HCT116 (cell line): ENCODE data around the gene WDR45B. TPM values are rescaled to one million over a fixed set of nuclear protein-coding genes. Genes with fewer than 3 reads are reported as not detected.

Source experiments
- ATAC-seq: fragments of 200-7000 bp; cut with Tn5 transposase; 2 replicates; pipeline ENCODE4 v1.9.1; 2020; ENCODE audit warnings: mild to moderate bottlenecking, moderate library complexity
- BruUV-seq: library from RNA; stranded (reverse); fragments of 400-500 nt; replicated peaks from 2 replicates; lab custom pipeline; 2021; lab: Mats Ljungman, UMichigan
- CTCF ChIA-PET: fragments of 300-600 bp; sonication (Branson Sonifier 250); formaldehyde crosslinking; loops from one replicate; lab custom pipeline; 2021; ENCODE audit warnings: antibody characterized with exemption; lab: Charles Lee
- POLR2A ChIA-PET: fragments of 300-600, 350-600 bp; sonication (Branson Sonifier 250); formaldehyde crosslinking; loops from one replicate; lab custom pipeline; 2021; ENCODE audit warnings: antibody characterized with exemption; lab: Charles Lee
- RAD21 ChIA-PET, 2 experiments: fragments of 300-600 bp; sonication (Branson Sonifier 250); formaldehyde crosslinking; loops; one replicate each; lab custom pipeline; 2023; ENCODE audit warnings: low total read pairs in 2 of 2; ENCODE audit not compliant: uncharacterized antibody in 2 of 2, unreplicated experiment in 2 of 2, low non-redundant PET in 1 of 2; lab: Charles Lee
- DNase-seq: peaks from one replicate; pipeline ENCODE4 v3.0.0-alpha.2; 2010; ENCODE audit warnings: low read depth, low spot score
- H2AFZ ChIP-seq: fragments of 200-600 bp; shearing (Covaris generic), sonication (generic); 2 replicates; pipeline ENCODE4 v1.6.1; 2017; ENCODE audit warnings: low read depth, mixed run types, mixed read lengths, antibody characterized with exemption, low read length; ENCODE audit not compliant: poor library complexity, severe bottlenecking
- H3K27ac ChIP-seq: 2 replicates; pipeline ENCODE4 v1.5.1; 2012; ENCODE audit warnings: low read depth, low read length
- H3K27me3 ChIP-seq: fragments of 200-600 bp; sonication (generic); 2 replicates; pipeline ENCODE4 v1.6.1; 2016; ENCODE audit warnings: mixed run types, low read length, mixed read lengths; ENCODE audit not compliant: insufficient read depth
- H3K36me3 ChIP-seq, 2 experiments: fragments of 200-500 bp in 1 of 2; fragments of 200-600 bp in 1 of 2; sonication (Bioruptor generic) in 1 of 2; sonication (generic) in 1 of 2; 2 replicates each; pipeline versions ENCODE4 v1.5.1 to v1.6.1; 2014 to 2016; ENCODE audit warnings: low read length in 2 of 2, inconsistent platforms in 1 of 2, mixed read lengths in 1 of 2, mixed run types in 1 of 2; ENCODE audit not compliant: insufficient read depth in 2 of 2, control insufficient read depth in 1 of 2
- H3K4me1 ChIP-seq, 2 experiments: fragments of 200-600 bp in 1 of 2; sonication (generic) in 1 of 2; 2 replicates each; pipeline versions ENCODE4 v1.5.1 to v1.6.1; 2012 to 2017; ENCODE audit warnings: low read length in 2 of 2, inconsistent platforms in 1 of 2, mild to moderate bottlenecking in 1 of 2, mixed read lengths in 1 of 2, mixed run types in 1 of 2, moderate library complexity in 1 of 2; ENCODE audit not compliant: insufficient read depth in 2 of 2, control insufficient read depth in 1 of 2
- H3K4me2 ChIP-seq: fragments of 200-600 bp; sonication (generic); 2 replicates; pipeline ENCODE4 v1.6.1; 2017; ENCODE audit warnings: mixed run types, low read length, mixed read lengths
- H3K4me3 ChIP-seq, 2 experiments: fragments of 200-600 bp in 1 of 2; sonication (generic) in 1 of 2; replicated peaks in 1 of 2; 2 replicates each; pipeline ENCODE4 v1.5.1; 2011 to 2016; ENCODE audit warnings: low read length in 2 of 2, control low read depth in 1 of 2, low read depth in 1 of 2, mild to moderate bottlenecking in 1 of 2, mixed read lengths in 1 of 2, mixed run types in 1 of 2
- H3K79me2 ChIP-seq: fragments of 200-600 bp; sonication (generic); 2 replicates; pipeline ENCODE4 v1.6.1; 2017; ENCODE audit warnings: mild to moderate bottlenecking, mixed run types, low read length, moderate library complexity, mixed read lengths; ENCODE audit not compliant: insufficient read depth
- H3K9ac ChIP-seq: fragments of 200-600 bp; sonication (generic); 2 replicates; pipeline ENCODE4 v1.6.1; 2016; ENCODE audit warnings: low read length, mixed read lengths
- H3K9me2 ChIP-seq: fragments of 200-600 bp; sonication (generic), shearing (Covaris generic); 2 replicates; pipeline ENCODE4 v1.6.1; 2017; ENCODE audit warnings: mixed run types, mild to moderate bottlenecking, moderate library complexity; ENCODE audit not compliant: insufficient read depth
- H3K9me3 ChIP-seq, 2 experiments: fragments of 200-500 bp in 1 of 2; fragments of 200-600 bp in 1 of 2; sonication (Bioruptor generic) in 1 of 2; sonication (generic) in 1 of 2; 2 replicates each; pipeline ENCODE4 v1.6.1; 2014 to 2017; ENCODE audit warnings: low read length in 2 of 2, mixed read lengths in 2 of 2, inconsistent platforms in 1 of 2, low read depth in 1 of 2, mild to moderate bottlenecking in 1 of 2, mixed run types in 1 of 2, moderate library complexity in 1 of 2; ENCODE audit not compliant: control insufficient read depth in 1 of 2, insufficient read depth in 1 of 2
- H4K20me1 ChIP-seq: fragments of 200-600 bp; sonication (generic), shearing (Covaris generic); 2 replicates; pipeline ENCODE4 v1.6.1; 2017; ENCODE audit warnings: mixed run types, mild to moderate bottlenecking, moderate library complexity; ENCODE audit not compliant: insufficient read depth
- ELF1 ChIP-seq: IDR thresholded peaks from 2 replicates; pipeline ENCODE4 v1.6.1; 2012; ENCODE audit warnings: low read depth, borderline replicate concordance
- EZH2 ChIP-seq: fragments of 200-600 bp; sonication (generic); IDR thresholded peaks from 2 replicates; pipeline ENCODE4 v1.6.1; 2017; ENCODE audit warnings: antibody characterized with exemption, mixed run types
- EZH2phosphoT487 ChIP-seq: fragments of 200-600 bp; IDR thresholded peaks from 2 replicates; pipeline ENCODE4 v1.6.1; 2018; ENCODE audit warnings: antibody characterized with exemption, borderline replicate concordance
- FOSL1 ChIP-seq: IDR thresholded peaks from 2 replicates; pipeline ENCODE4 v1.6.1; 2012; ENCODE audit warnings: low read depth
- JUND ChIP-seq: IDR thresholded peaks from 2 replicates; pipeline ENCODE4 v1.6.1; 2012
- RAD21 ChIP-seq: IDR thresholded peaks from 2 replicates; pipeline ENCODE4 v1.6.1; 2012; ENCODE audit warnings: low read depth, mild to moderate bottlenecking
- SP1 ChIP-seq: IDR thresholded peaks from 2 replicates; pipeline ENCODE4 v1.6.1; 2012; ENCODE audit warnings: low read depth
- SRF ChIP-seq: IDR thresholded peaks from 2 replicates; pipeline ENCODE4 v1.6.1; 2012; ENCODE audit warnings: low read depth
- ZFX ChIP-seq: fragments of 450-650 bp; IDR thresholded peaks from 2 replicates; pipeline ENCODE4 v1.6.1; 2017
- intact Hi-C: fragments of 100-400 bp; cut with micrococcal nuclease; formaldehyde crosslinking; loops from 2 replicates; pipeline ENCODE4 v1.10.0; 2022
- total RNA-seq: library from RNA; stranded (reverse); gene quantifications from one replicate; pipeline ENCODE4 v1.2.1, GENCODE V29; 2021; ENCODE audit not compliant: unreplicated experiment
- TF ChIP-seq, protein P1 (sequence below): IDR thresholded peaks from 2 replicates; pipeline ENCODE4 v1.6.1; 2012; ENCODE audit warnings: low read depth
- TF ChIP-seq, protein P2 (sequence below): IDR thresholded peaks from 2 replicates; pipeline ENCODE4 v1.6.1; 2012
- TF ChIP-seq, protein P3 (sequence below): IDR thresholded peaks from 2 replicates; pipeline ENCODE4 v1.6.1; 2011; ENCODE audit warnings: mild to moderate bottlenecking, low read length, moderate library complexity; ENCODE audit not compliant: insufficient replicate concordance; ENCODE audit errors: extremely low read depth
- TF ChIP-seq, protein P4 (sequence below): IDR thresholded peaks from 2 replicates; pipeline ENCODE4 v1.6.1; 2012

The WDR45B gene
- total RNA-seq, 1 experiment from 2014 or later = 117 TPM

DNA sequence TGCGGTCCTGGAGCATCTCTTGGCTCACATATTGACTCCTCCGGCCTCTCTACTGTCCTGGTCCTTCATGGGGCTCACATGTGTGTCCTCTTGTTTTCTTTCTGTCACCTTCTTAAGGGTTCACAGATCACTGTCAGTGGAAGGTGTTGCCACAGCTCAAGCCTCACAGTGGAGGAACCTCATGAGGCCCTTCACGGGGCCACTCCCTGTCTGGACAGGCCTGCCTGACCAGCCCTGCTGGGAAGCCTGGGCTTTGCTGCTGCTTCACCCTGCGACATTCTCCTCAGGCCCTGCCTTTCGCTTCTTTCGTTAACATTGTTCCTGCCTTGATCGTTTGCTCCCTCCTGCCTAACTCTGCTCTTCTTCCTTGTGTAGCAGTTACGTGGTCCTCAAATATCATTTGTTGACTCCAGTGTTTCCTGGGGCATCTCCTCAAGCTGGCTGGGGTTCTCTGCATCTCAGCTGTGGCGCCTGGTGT lies 55.9 kb downstream of the WDR45B start:
- TF ChIP-seq, protein P1, sequence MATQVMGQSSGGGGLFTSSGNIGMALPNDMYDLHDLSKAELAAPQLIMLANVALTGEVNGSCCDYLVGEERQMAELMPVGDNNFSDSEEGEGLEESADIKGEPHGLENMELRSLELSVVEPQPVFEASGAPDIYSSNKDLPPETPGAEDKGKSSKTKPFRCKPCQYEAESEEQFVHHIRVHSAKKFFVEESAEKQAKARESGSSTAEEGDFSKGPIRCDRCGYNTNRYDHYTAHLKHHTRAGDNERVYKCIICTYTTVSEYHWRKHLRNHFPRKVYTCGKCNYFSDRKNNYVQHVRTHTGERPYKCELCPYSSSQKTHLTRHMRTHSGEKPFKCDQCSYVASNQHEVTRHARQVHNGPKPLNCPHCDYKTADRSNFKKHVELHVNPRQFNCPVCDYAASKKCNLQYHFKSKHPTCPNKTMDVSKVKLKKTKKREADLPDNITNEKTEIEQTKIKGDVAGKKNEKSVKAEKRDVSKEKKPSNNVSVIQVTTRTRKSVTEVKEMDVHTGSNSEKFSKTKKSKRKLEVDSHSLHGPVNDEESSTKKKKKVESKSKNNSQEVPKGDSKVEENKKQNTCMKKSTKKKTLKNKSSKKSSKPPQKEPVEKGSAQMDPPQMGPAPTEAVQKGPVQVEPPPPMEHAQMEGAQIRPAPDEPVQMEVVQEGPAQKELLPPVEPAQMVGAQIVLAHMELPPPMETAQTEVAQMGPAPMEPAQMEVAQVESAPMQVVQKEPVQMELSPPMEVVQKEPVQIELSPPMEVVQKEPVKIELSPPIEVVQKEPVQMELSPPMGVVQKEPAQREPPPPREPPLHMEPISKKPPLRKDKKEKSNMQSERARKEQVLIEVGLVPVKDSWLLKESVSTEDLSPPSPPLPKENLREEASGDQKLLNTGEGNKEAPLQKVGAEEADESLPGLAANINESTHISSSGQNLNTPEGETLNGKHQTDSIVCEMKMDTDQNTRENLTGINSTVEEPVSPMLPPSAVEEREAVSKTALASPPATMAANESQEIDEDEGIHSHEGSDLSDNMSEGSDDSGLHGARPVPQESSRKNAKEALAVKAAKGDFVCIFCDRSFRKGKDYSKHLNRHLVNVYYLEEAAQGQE = no peak
- TF ChIP-seq, all 23 proteins: peak for 0
- peaks cover 14 to 44% of the 10 kb centered on the region in 2 experiments for H3K4me1 ChIP-seq
- H3K79me2 ChIP-seq = peaks cover 49% of the 10 kb centered on the region
- no peak overlapping the region for H2AFZ ChIP-seq
- intact Hi-C loops = loop anchor here (2.0 kb wide), 1 partner anchor 254 kb away; no protein-coding TSS in a partner anchor
- H3K36me3 ChIP-seq = peaks cover 34 to 39% of the 10 kb centered on the region in 2 experiments; a peak in 3 of 4 replicates
- H3K9ac ChIP-seq = peak overlapping the region; percentile 0; the same call in 1 of the 2 replicates
- H3K9me2 ChIP-seq = no peaks in the 10 kb centered on the region
- BruUV-seq = no TSS peak
- no peaks in the 10 kb centered on the region for H3K9me3 ChIP-seq
- H4K20me1 ChIP-seq = peaks cover 7% of the 10 kb centered on the region; the same call in 1 of the 2 replicates
- H3K27me3 ChIP-seq = no peaks in the 10 kb centered on the region
- peak overlapping the region; percentile 99 for H3K4me2 ChIP-seq
- DNase-seq (no peak), ATAC-seq (no peak)
- ChIA-PET POLR2A (no interaction called here), RAD21 (no interaction called here), CTCF (no interaction called here)
- H3K4me3 ChIP-seq = no peak overlapping the region
- peak overlapping the region; percentile 98 for H3K27ac ChIP-seq

DNA sequence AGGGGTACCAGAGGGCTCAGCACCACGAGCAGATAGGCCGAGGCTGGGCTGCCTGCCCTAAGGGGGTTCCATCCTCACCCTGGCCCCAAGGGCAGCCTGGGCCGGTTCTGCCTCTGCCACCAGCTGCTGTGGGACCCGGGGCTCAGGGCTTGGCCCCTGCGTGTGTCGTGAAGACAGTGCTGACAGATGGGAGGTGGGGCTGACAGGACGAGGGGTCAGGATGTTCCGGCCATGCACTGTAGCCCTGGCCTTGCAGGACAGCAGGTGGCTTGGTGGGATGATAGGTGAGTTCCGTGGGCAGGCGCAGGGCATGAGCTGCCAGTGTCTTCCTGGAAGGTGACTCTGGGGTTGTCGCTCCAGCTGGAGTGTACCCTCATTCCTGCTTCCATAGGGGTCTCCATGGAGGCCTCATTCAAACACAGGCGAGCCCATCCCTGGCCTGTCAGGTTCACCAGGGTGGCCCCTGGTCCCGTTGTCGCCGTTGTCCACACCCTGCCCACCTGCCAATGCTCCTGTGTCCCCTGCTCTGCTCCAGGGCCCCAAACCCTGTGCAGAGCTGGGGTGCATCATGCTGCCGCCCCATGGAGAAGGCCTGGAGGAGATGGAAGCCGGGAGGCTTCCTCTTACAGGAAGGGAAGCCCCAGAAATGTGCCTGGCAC lies 57.2 kb downstream of the WDR45B start:
- H3K27me3 ChIP-seq = no peaks in the 10 kb centered on the region
- no peak overlapping the region for H3K4me2 ChIP-seq
- H3K9ac ChIP-seq = no peak overlapping the region
- peaks cover 38% of the 10 kb centered on the region for H3K79me2 ChIP-seq
- CTCF ChIA-PET = no interaction called here
- no peak overlapping the region for H2AFZ ChIP-seq
- no peak for TF ChIP-seq EZH2phosphoT487
- no peak for TF ChIP-seq RAD21
- no peak for TF ChIP-seq SRF
- no peak for TF ChIP-seq FOSL1
- TF ChIP-seq, protein P2, sequence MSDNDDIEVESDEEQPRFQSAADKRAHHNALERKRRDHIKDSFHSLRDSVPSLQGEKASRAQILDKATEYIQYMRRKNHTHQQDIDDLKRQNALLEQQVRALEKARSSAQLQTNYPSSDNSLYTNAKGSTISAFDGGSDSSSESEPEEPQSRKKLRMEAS = no peak
- TF ChIP-seq ELF1 = no peak
- no peak for TF ChIP-seq JUND
- no peak for TF ChIP-seq SP1
- no peak for TF ChIP-seq EZH2
- no peak for TF ChIP-seq ZFX
- TF ChIP-seq, protein P3, sequence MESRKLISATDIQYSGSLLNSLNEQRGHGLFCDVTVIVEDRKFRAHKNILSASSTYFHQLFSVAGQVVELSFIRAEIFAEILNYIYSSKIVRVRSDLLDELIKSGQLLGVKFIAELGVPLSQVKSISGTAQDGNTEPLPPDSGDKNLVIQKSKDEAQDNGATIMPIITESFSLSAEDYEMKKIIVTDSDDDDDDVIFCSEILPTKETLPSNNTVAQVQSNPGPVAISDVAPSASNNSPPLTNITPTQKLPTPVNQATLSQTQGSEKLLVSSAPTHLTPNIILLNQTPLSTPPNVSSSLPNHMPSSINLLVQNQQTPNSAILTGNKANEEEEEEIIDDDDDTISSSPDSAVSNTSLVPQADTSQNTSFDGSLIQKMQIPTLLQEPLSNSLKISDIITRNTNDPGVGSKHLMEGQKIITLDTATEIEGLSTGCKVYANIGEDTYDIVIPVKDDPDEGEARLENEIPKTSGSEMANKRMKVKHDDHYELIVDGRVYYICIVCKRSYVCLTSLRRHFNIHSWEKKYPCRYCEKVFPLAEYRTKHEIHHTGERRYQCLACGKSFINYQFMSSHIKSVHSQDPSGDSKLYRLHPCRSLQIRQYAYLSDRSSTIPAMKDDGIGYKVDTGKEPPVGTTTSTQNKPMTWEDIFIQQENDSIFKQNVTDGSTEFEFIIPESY = no peak
- TF ChIP-seq, protein P4, sequence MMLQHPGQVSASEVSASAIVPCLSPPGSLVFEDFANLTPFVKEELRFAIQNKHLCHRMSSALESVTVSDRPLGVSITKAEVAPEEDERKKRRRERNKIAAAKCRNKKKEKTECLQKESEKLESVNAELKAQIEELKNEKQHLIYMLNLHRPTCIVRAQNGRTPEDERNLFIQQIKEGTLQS = no peak
- TF ChIP-seq, all 23 proteins: peak for 0
- H3K36me3 ChIP-seq = peaks cover 27 to 34% of the 10 kb centered on the region in 2 experiments
- RAD21 ChIA-PET = no interaction called here
- peaks cover 14 to 44% of the 10 kb centered on the region in 2 experiments for H3K4me1 ChIP-seq
- no peak for DNase-seq
- H3K9me3 ChIP-seq = no peaks in the 10 kb centered on the region
- no peak for ATAC-seq
- intact Hi-C loops = no loop called here
- BruUV-seq = no TSS peak
- no peak overlapping the region for H3K4me3 ChIP-seq
- H3K27ac ChIP-seq = peak overlapping the region; percentile 98
- H4K20me1 ChIP-seq = peaks cover 7% of the 10 kb centered on the region; the same call in 1 of the 2 replicates
- no peaks in the 10 kb centered on the region for H3K9me2 ChIP-seq
- POLR2A ChIA-PET = no interaction called here
